ENCODE data around the gene SPAG8. TPM values are rescaled to one million over a fixed set of nuclear protein-coding genes. Genes with fewer than 3 reads are reported as not detected.

Gene SPAG8
- total and polyA plus RNA-seq, 7 experiments from 2014 or later, result 1.2 to 9.1 (median 2.3) TPM

- intact Hi-C loops (cut with micrococcal nuclease), result no loop called here
- no peak overlapping the region for H3K27ac ChIP-seq (ENCODE audit: low read depth, low read length)
- H3K27me3 Mint-ChIP-seq, result peaks cover 0 to 18% (median 7%) of the 10 kb centered on the region in 5 donors
- no peaks in the 10 kb centered on the region for H3K36me3 ChIP-seq (ENCODE audit: control insufficient read depth in 2 of 3, insufficient read depth in 3 of 3, low read length in 3 of 3)
- no peaks in the 10 kb centered on the region for H3K27me3 ChIP-seq (ENCODE audit: control insufficient read depth in 2 of 2, insufficient read depth in 2 of 2, low read length in 2 of 2)
- no peak overlapping the region for H3K27ac Mint-ChIP-seq
- H3K4me1 Mint-ChIP-seq, result peaks cover 0 to 13% (median 3%) of the 10 kb centered on the region in 7 donors
- no peak overlapping the region for H3K4me3 Mint-ChIP-seq
- ChIA-PET POLR2A (no interaction called here), CTCF (interaction anchor here (1.0 kb wide), 1 partner anchor 199 kb away, joined by 3 read pairs; the partner anchor contains the start of genes CCDC107 and RMRP)
- H3K4me1 ChIP-seq (ENCODE audit: control insufficient read depth in 2 of 2, insufficient read depth in 2 of 2, low read length in 2 of 2), result no peaks in the 10 kb centered on the region
- H3K4me3 ChIP-seq (ENCODE audit: low read length), result no peak overlapping the region
- peaks cover 0 to 8% (median 0%) of the 10 kb centered on the region in 5 donors for H3K36me3 Mint-ChIP-seq
- H3K9me3 ChIP-seq (ENCODE audit: control insufficient read depth in 2 of 3, low read length in 3 of 3), result no peaks in the 10 kb centered on the region
- DNase-seq, result peak in 1 of 9 donors; percentile 4
- no peaks in the 10 kb centered on the region for H3K9me3 Mint-ChIP-seq
- no peak for ATAC-seq
These were observed 44.8 kb upstream of the SPAG8 start for GRCh38 chr9:35856882-35857281.

- CTCF ChIA-PET, result no interaction called here
- Mint-ChIP-seq H3K4me3 (no peak overlapping the region), H3K27me3 (peaks cover 0 to 16% (median 2%) of the 10 kb centered on the region in 5 donors), H3K27ac (no peak overlapping the region), H3K4me1 (peaks cover 0 to 9% (median 3%) of the 10 kb centered on the region in 7 donors), H3K9me3 (no peaks in the 10 kb centered on the region), H3K36me3 (peaks cover 0 to 8% (median 0%) of the 10 kb centered on the region in 5 donors)
- Histone ChIP-seq H3K27me3 (ENCODE audit: control insufficient read depth in 2 of 2, insufficient read depth in 2 of 2, low read length in 2 of 2) (no peaks in the 10 kb centered on the region), H3K9me3 (ENCODE audit: control insufficient read depth in 2 of 3, low read length in 3 of 3) (no peaks in the 10 kb centered on the region), H3K4me1 (ENCODE audit: control insufficient read depth in 2 of 2, insufficient read depth in 2 of 2, low read length in 2 of 2) (no peaks in the 10 kb centered on the region), H3K27ac (ENCODE audit: low read depth, low read length) (no peak overlapping the region), H3K4me3 (ENCODE audit: low read length) (no peak overlapping the region), H3K36me3 (ENCODE audit: control insufficient read depth in 2 of 3, insufficient read depth in 3 of 3, low read length in 3 of 3) (no peaks in the 10 kb centered on the region)
- ATAC-seq (no peak), DNase-seq (peak in 1 of 9 donors; percentile 10)
- POLR2A ChIA-PET, result no interaction called here
- intact Hi-C loops (cut with micrococcal nuclease), result no loop called here
These were observed 44.1 kb upstream of the SPAG8 start for GRCh38 chr9:35856206-35856605.

GRCh38 chr9:35854091-35854762 lies 42.2 kb upstream of the SPAG8 start:
- ATAC-seq (no peak), DNase-seq (peak in 1 of 9 donors; percentile 13)
- Mint-ChIP-seq H3K27ac (peak overlapping the region in 1 of 9 donors; percentile 51), H3K36me3 (peaks cover 0 to 16% (median 0%) of the 10 kb centered on the region in 5 donors), H3K9me3 (no peaks in the 10 kb centered on the region), H3K4me1 (peaks cover 0 to 6% (median 3%) of the 10 kb centered on the region in 7 donors), H3K4me3 (no peak overlapping the region), H3K27me3 (peaks cover 0 to 14% (median 0%) of the 10 kb centered on the region in 5 donors)
- no peak overlapping the region for H3K4me3 ChIP-seq (ENCODE audit: low read length)
- H3K27me3 ChIP-seq (ENCODE audit: control insufficient read depth in 2 of 2, insufficient read depth in 2 of 2, low read length in 2 of 2), result no peaks in the 10 kb centered on the region
- H3K27ac ChIP-seq (ENCODE audit: low read depth, low read length), result no peak overlapping the region
- ChIA-PET POLR2A (no interaction called here), CTCF (no interaction called here)
- H3K36me3 ChIP-seq (ENCODE audit: control insufficient read depth in 2 of 3, insufficient read depth in 3 of 3, low read length in 3 of 3), result no peaks in the 10 kb centered on the region
- no peaks in the 10 kb centered on the region for H3K4me1 ChIP-seq (ENCODE audit: control insufficient read depth in 2 of 2, insufficient read depth in 2 of 2, low read length in 2 of 2)
- H3K9me3 ChIP-seq (ENCODE audit: control insufficient read depth in 2 of 3, low read length in 3 of 3), result no peaks in the 10 kb centered on the region
- intact Hi-C loops (cut with micrococcal nuclease), result no loop called here

- ChIA-PET POLR2A (no interaction called here), CTCF (no interaction called here)
- Mint-ChIP-seq H3K27ac (peak overlapping the region in 1 of 9 donors; percentile 48), H3K4me1 (peaks cover 0 to 4% (median 0%) of the 10 kb centered on the region in 7 donors), H3K27me3 (peaks cover 0 to 14% (median 0%) of the 10 kb centered on the region in 5 donors), H3K9me3 (no peaks in the 10 kb centered on the region), H3K4me3 (no peak overlapping the region), H3K36me3 (peaks cover 0 to 24% (median 1%) of the 10 kb centered on the region in 5 donors)
- Histone ChIP-seq H3K27me3 (ENCODE audit: control insufficient read depth in 2 of 2, insufficient read depth in 2 of 2, low read length in 2 of 2) (no peaks in the 10 kb centered on the region), H3K4me1 (ENCODE audit: control insufficient read depth in 2 of 2, insufficient read depth in 2 of 2, low read length in 2 of 2) (no peaks in the 10 kb centered on the region), H3K27ac (ENCODE audit: low read depth, low read length) (no peak overlapping the region), H3K9me3 (ENCODE audit: control insufficient read depth in 2 of 3, low read length in 3 of 3) (no peaks in the 10 kb centered on the region), H3K4me3 (ENCODE audit: low read length) (no peak overlapping the region), H3K36me3 (ENCODE audit: control insufficient read depth in 2 of 3, insufficient read depth in 3 of 3, low read length in 3 of 3) (no peaks in the 10 kb centered on the region)
- DNase-seq (no peak), ATAC-seq (no peak)
- intact Hi-C loops (cut with micrococcal nuclease), result no loop called here
These were observed 41.1 kb upstream of the SPAG8 start for GRCh38 chr9:35852876-35853865.

- H3K27ac Mint-ChIP-seq, result peak overlapping the region in 1 of 9 donors; percentile 48
- ChIA-PET POLR2A (no interaction called here), CTCF (no interaction called here)
- no peaks in the 10 kb centered on the region for H3K9me3 Mint-ChIP-seq
- no peaks in the 10 kb centered on the region for H3K9me3 ChIP-seq (ENCODE audit: control insufficient read depth in 2 of 3, low read length in 3 of 3)
- H3K36me3 ChIP-seq (ENCODE audit: control insufficient read depth in 2 of 3, insufficient read depth in 3 of 3, low read length in 3 of 3), result peaks cover 0 to under 1% (median 0%) of the 10 kb centered on the region in 3 experiments
- ATAC-seq (no peak), DNase-seq (no peak)
- H3K36me3 Mint-ChIP-seq, result peaks cover 0 to 32% (median 6%) of the 10 kb centered on the region in 5 donors
- no peak overlapping the region for H3K27ac ChIP-seq (ENCODE audit: low read depth, low read length)
- H3K4me1 Mint-ChIP-seq, result peaks cover 0 to 4% (median under 1%) of the 10 kb centered on the region in 7 donors
- no peaks in the 10 kb centered on the region for H3K4me1 ChIP-seq (ENCODE audit: control insufficient read depth in 2 of 2, insufficient read depth in 2 of 2, low read length in 2 of 2)
- peaks cover 0 to 14% (median 0%) of the 10 kb centered on the region in 5 donors for H3K27me3 Mint-ChIP-seq
- intact Hi-C loops (cut with micrococcal nuclease), result no loop called here
- H3K4me3 ChIP-seq (ENCODE audit: low read length), result no peak overlapping the region
- H3K27me3 ChIP-seq (ENCODE audit: control insufficient read depth in 2 of 2, insufficient read depth in 2 of 2, low read length in 2 of 2), result no peaks in the 10 kb centered on the region
- no peak overlapping the region for H3K4me3 Mint-ChIP-seq
These were observed 40.3 kb upstream of the SPAG8 start for GRCh38 chr9:35852267-35852815.

- no peaks in the 10 kb centered on the region for H3K27me3 ChIP-seq (ENCODE audit: control insufficient read depth in 2 of 2, insufficient read depth in 2 of 2, low read length in 2 of 2)
- ATAC-seq, result no peak
- intact Hi-C loops (cut with micrococcal nuclease), result no loop called here
- peaks cover 0 to 32% (median 6%) of the 10 kb centered on the region in 5 donors for H3K36me3 Mint-ChIP-seq
- no peak overlapping the region for H3K4me3 ChIP-seq (ENCODE audit: low read length)
- no peaks in the 10 kb centered on the region for H3K9me3 Mint-ChIP-seq
- H3K4me3 Mint-ChIP-seq, result no peak overlapping the region
- CTCF ChIA-PET, result no interaction called here
- H3K27me3 Mint-ChIP-seq, result peaks cover 0 to 9% (median 0%) of the 10 kb centered on the region in 5 donors
- DNase-seq, result no peak
- POLR2A ChIA-PET, result interaction anchor here (0.7 to 1.1 kb wide), 2 partner anchors 17 to 60 kb away, joined by 3 read pairs; no protein-coding TSS in a partner anchor
- H3K36me3 ChIP-seq (ENCODE audit: control insufficient read depth in 2 of 3, insufficient read depth in 3 of 3, low read length in 3 of 3), result peaks cover 0 to 8% (median 0%) of the 10 kb centered on the region in 3 experiments
- no peak overlapping the region for H3K27ac Mint-ChIP-seq
- no peaks in the 10 kb centered on the region for H3K9me3 ChIP-seq (ENCODE audit: control insufficient read depth in 2 of 3, low read length in 3 of 3)
- H3K4me1 ChIP-seq (ENCODE audit: control insufficient read depth in 2 of 2, insufficient read depth in 2 of 2, low read length in 2 of 2), result peaks cover 0 to 19% of the 10 kb centered on the region in 2 donors
- no peak overlapping the region for H3K27ac ChIP-seq (ENCODE audit: low read depth, low read length)
- H3K4me1 Mint-ChIP-seq, result peaks cover 14 to 29% (median 25%) of the 10 kb centered on the region in 7 donors
These were observed 35.9 kb upstream of the SPAG8 start for GRCh38 chr9:35847792-35848572.
